WTC11 (cell line): ENCODE data around the gene TMEM30B. TPM values are rescaled to one million over a fixed set of nuclear protein-coding genes. Genes with fewer than 3 reads are reported as not detected.
A peak's percentile ranks its signal among the peaks of the same experiment; 100 is the strongest.

Experiments
- ATAC-seq: fragments of 200-7000 bp; cut with Tn5 transposase; 2 replicates; pipeline ENCODE4 v1.10.0; 2021; ENCODE audit warnings: mild to moderate bottlenecking, moderate library complexity
- CTCF ChIA-PET: fragments of 300-600 bp; sonication (Branson Sonifier 250); formaldehyde crosslinking; loops from one replicate; lab custom pipeline; 2021; ENCODE audit warnings: antibody characterized with exemption; lab: Charles Lee
- POLR2A ChIA-PET: fragments of 350-600 bp; sonication (Branson Sonifier 250); formaldehyde crosslinking; loops from one replicate; lab custom pipeline; 2021; ENCODE audit warnings: antibody characterized with exemption; lab: Charles Lee
- DNase-seq: peaks from one replicate; pipeline ENCODE4 v3.0.0; 2021; ENCODE audit warnings: low spot score
- H3K27ac Mint-ChIP-seq: 2 replicates; pipeline ENCODE4 v1.8.0; 2021; ENCODE audit warnings: mixed read lengths
- H3K27me3 Mint-ChIP-seq: 2 replicates; pipeline ENCODE4 v1.8.0; 2021; ENCODE audit warnings: low read depth, mild to moderate bottlenecking, moderate library complexity, mixed read lengths
- H3K36me3 Mint-ChIP-seq: 2 replicates; pipeline ENCODE4 v1.8.0; 2021; ENCODE audit warnings: mixed read lengths
- H3K4me1 Mint-ChIP-seq: 2 replicates; pipeline ENCODE4 v1.8.0; 2022; ENCODE audit warnings: mixed read lengths
- H3K4me3 Mint-ChIP-seq: 2 replicates; pipeline ENCODE4 v1.8.0; 2021; ENCODE audit warnings: mild to moderate bottlenecking, moderate library complexity, mixed read lengths
- H3K9me3 Mint-ChIP-seq: 2 replicates; pipeline ENCODE4 v1.8.0; 2021; ENCODE audit warnings: mixed read lengths
- CBFB ChIP-seq: sonication (generic); formaldehyde crosslinking; IDR thresholded peaks from 2 replicates; pipeline ENCODE4 v1.8.1; 2022; ENCODE audit warnings: mild to moderate bottlenecking, low read depth, missing genetic modification reagents
- E2F1 ChIP-seq: sonication (generic); formaldehyde crosslinking; IDR thresholded peaks from 2 replicates; pipeline ENCODE4 v1.8.0; 2022; ENCODE audit warnings: mild to moderate bottlenecking, missing genetic modification reagents
- E2F5 ChIP-seq: sonication (generic); formaldehyde crosslinking; IDR thresholded peaks from 2 replicates; pipeline ENCODE4 v1.8.1; 2022; ENCODE audit warnings: mild to moderate bottlenecking, moderate library complexity, missing genetic modification reagents
- ELF4 ChIP-seq: sonication (generic); formaldehyde crosslinking; IDR thresholded peaks from 2 replicates; pipeline ENCODE4 v1.8.1; 2022; ENCODE audit warnings: low read depth, mild to moderate bottlenecking, moderate library complexity, missing genetic modification reagents
- ETV6 ChIP-seq: sonication (generic); formaldehyde crosslinking; IDR thresholded peaks from 2 replicates; pipeline ENCODE4 v1.8.1; 2022; ENCODE audit warnings: mild to moderate bottlenecking, missing genetic modification reagents
- FOXP1 ChIP-seq: sonication (generic); formaldehyde crosslinking; IDR thresholded peaks from 2 replicates; pipeline ENCODE4 v1.8.0; 2022; ENCODE audit warnings: missing genetic modification reagents, mild to moderate bottlenecking, moderate library complexity, borderline replicate concordance
- FOXP4 ChIP-seq: sonication (generic); formaldehyde crosslinking; IDR thresholded peaks from 2 replicates; pipeline ENCODE4 v1.8.0; 2022; ENCODE audit warnings: mild to moderate bottlenecking, missing genetic modification reagents
- HMGA2 ChIP-seq: fragments of 250-450 bp; sonication (Bioruptor Pico); IDR thresholded peaks from 2 replicates; pipeline ENCODE4 v1.4.0; 2021; ENCODE audit warnings: mild to moderate bottlenecking, moderate library complexity
- HMGXB4 ChIP-seq: sonication (generic); formaldehyde crosslinking; IDR thresholded peaks from 2 replicates; pipeline ENCODE4 v1.8.1; 2023; ENCODE audit warnings: mild to moderate bottlenecking, moderate library complexity, missing genetic modification reagents
- KAT7 ChIP-seq: sonication (generic); formaldehyde crosslinking; IDR thresholded peaks from 2 replicates; pipeline ENCODE4 v1.8.1; 2023; ENCODE audit warnings: missing genetic modification reagents, mild to moderate bottlenecking, borderline replicate concordance
- NFYB ChIP-seq: sonication (generic); formaldehyde crosslinking; conservative IDR thresholded peaks from 2 replicates; pipeline ENCODE4 v1.8.0; 2022; ENCODE audit warnings: low read depth, missing genetic modification reagents
- SMAD4 ChIP-seq: sonication (generic); formaldehyde crosslinking; IDR thresholded peaks from 2 replicates; pipeline ENCODE4 v1.8.0; 2022; ENCODE audit warnings: mild to moderate bottlenecking, missing genetic modification reagents
- SP1 ChIP-seq: sonication (generic); formaldehyde crosslinking; conservative IDR thresholded peaks from 2 replicates; pipeline ENCODE4 v1.8.1; 2022; ENCODE audit warnings: missing genetic modification reagents
- TEAD4 ChIP-seq: sonication (generic); formaldehyde crosslinking; IDR thresholded peaks from 2 replicates; pipeline ENCODE4 v1.8.0; 2022; ENCODE audit warnings: mild to moderate bottlenecking, missing genetic modification reagents
- TP53 ChIP-seq: sonication (generic); formaldehyde crosslinking; IDR thresholded peaks from 2 replicates; pipeline ENCODE4 v1.8.1; 2023; ENCODE audit warnings: mild to moderate bottlenecking, missing genetic modification reagents
- ZBTB21 ChIP-seq: sonication (generic); formaldehyde crosslinking; IDR thresholded peaks from 2 replicates; pipeline ENCODE4 v1.8.1; 2023; ENCODE audit warnings: mild to moderate bottlenecking, missing genetic modification reagents, borderline replicate concordance
- ZNF138 ChIP-seq: sonication (generic); formaldehyde crosslinking; conservative IDR thresholded peaks from 2 replicates; pipeline ENCODE4 v1.8.1; 2022; ENCODE audit warnings: mild to moderate bottlenecking, moderate library complexity, missing genetic modification reagents
- ZNF423 ChIP-seq: fragments of 250-450 bp; sonication (Bioruptor Pico); IDR thresholded peaks from 2 replicates; pipeline ENCODE4 v2.1.2; 2022; ENCODE audit warnings: mild to moderate bottlenecking, moderate library complexity
- total RNA-seq: library from RNA; stranded (reverse); gene quantifications from 3 replicates; pipeline ENCODE4 v1.2.3, GENCODE V29; 2021
- TF ChIP-seq, protein P1 (sequence below): sonication (generic); formaldehyde crosslinking; IDR thresholded peaks from 2 replicates; pipeline ENCODE4 v1.8.0; 2023; ENCODE audit warnings: missing genetic modification reagents
- TF ChIP-seq, protein P2 (sequence below): sonication (generic); formaldehyde crosslinking; IDR thresholded peaks from 2 replicates; pipeline ENCODE4 v1.8.1; 2023; ENCODE audit warnings: mild to moderate bottlenecking, missing genetic modification reagents
- TF ChIP-seq, protein P3 (sequence below): sonication (generic); formaldehyde crosslinking; conservative IDR thresholded peaks from 2 replicates; pipeline ENCODE4 v1.8.1; 2022; ENCODE audit warnings: mild to moderate bottlenecking, missing genetic modification reagents
- TF ChIP-seq, protein P4 (sequence below): fragments of 250-450 bp; sonication (Bioruptor Pico); conservative IDR thresholded peaks from 2 replicates; pipeline ENCODE4 v1.9.0; 2021; ENCODE audit warnings: mild to moderate bottlenecking

Gene TMEM30B
- total RNA-seq, 1 experiment from 2014 or later, result 17.8 TPM

- TF ChIP-seq, protein P1, sequence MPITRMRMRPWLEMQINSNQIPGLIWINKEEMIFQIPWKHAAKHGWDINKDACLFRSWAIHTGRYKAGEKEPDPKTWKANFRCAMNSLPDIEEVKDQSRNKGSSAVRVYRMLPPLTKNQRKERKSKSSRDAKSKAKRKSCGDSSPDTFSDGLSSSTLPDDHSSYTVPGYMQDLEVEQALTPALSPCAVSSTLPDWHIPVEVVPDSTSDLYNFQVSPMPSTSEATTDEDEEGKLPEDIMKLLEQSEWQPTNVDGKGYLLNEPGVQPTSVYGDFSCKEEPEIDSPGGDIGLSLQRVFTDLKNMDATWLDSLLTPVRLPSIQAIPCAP, result no peak
- TF ChIP-seq TP53 (CRISPR knock-in tag), result no peak
- TF ChIP-seq FOXP4, result no peak
- TF ChIP-seq, protein P2, sequence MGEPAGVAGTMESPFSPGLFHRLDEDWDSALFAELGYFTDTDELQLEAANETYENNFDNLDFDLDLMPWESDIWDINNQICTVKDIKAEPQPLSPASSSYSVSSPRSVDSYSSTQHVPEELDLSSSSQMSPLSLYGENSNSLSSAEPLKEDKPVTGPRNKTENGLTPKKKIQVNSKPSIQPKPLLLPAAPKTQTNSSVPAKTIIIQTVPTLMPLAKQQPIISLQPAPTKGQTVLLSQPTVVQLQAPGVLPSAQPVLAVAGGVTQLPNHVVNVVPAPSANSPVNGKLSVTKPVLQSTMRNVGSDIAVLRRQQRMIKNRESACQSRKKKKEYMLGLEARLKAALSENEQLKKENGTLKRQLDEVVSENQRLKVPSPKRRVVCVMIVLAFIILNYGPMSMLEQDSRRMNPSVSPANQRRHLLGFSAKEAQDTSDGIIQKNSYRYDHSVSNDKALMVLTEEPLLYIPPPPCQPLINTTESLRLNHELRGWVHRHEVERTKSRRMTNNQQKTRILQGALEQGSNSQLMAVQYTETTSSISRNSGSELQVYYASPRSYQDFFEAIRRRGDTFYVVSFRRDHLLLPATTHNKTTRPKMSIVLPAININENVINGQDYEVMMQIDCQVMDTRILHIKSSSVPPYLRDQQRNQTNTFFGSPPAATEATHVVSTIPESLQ (CRISPR knock-in tag), result no peak
- TF ChIP-seq HMGA2 (CRISPR knock-in tag), result no peak
- TF ChIP-seq ZNF138 (CRISPR knock-in tag), result no peak
- peak; percentile 27; the same call in 1 of the 2 replicates for TF ChIP-seq ZNF423
- TF ChIP-seq SMAD4 (CRISPR knock-in tag), result no peak
- TF ChIP-seq E2F1, result no peak
- TF ChIP-seq HMGXB4, result peak; percentile 14; the same call in 1 of the 2 replicates
- TF ChIP-seq, all 79 proteins: peak for 3
Observed at GRCh38 chr14:61322011-61322798, 41.1 kb upstream of the TMEM30B start (continued).

DNA sequence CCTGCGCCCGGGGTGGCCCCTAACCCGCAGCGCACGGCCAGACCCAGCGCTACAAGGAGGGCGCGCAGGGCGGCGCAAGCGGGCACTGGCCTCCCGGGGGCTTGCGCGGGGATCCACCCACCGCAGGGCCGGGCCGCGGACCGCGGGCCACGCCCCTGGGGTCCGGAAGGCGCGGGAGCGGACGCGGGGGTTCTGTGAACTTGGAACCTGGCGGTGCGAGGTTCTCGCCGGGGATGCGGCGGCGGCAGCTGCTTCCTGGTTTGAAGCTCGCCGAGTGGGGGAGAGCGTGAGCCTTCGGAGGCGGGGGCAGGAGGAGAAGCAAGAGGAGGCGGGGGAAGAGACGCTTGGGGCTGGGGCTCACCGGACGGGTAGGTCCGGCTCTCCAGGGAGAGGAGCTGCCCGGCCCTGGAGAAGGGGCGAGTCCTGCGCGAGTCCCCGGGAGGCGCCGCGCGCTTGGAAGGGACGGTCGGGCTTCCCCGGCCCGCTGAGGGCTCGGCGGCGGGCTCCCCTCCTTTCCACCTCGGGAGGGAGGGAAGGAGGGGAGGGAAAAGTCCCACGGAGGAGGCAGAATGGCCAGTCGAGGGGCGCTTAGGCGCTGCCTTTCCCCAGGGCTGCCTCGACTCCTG lies 40.4 kb upstream of the TMEM30B start, which contains the start of gene PRKCH:
TSS of gene PRKCH (plus strand) at position 195 of the 626 bp plus-strand sequence. CDS start 523 bp downstream, outside the sequence.
- Mint-ChIP-seq H3K4me3 (peak within 1 kb of the TSS; percentile 80), H3K4me1 (peaks cover 11% of the 10 kb centered on the region), H3K9me3 (peaks cover 18% of the 10 kb centered on the region), H3K36me3 (peaks cover 18% of the 10 kb centered on the region), H3K27me3 (peaks cover 33% of the 10 kb centered on the region), H3K27ac (no peak within 1 kb of the TSS)
- POLR2A ChIA-PET, result no interaction called here
- ATAC-seq (peak; percentile 85), DNase-seq (peak; percentile 73)
- CTCF ChIA-PET, result interaction anchor here (0.7 to 1.1 kb wide), 5 partner anchors 9 to 117 kb away, joined by 3 read pairs; no protein-coding TSS in a partner anchor
- TF ChIP-seq, protein P3, sequence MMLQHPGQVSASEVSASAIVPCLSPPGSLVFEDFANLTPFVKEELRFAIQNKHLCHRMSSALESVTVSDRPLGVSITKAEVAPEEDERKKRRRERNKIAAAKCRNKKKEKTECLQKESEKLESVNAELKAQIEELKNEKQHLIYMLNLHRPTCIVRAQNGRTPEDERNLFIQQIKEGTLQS (CRISPR knock-in tag), result no peak
- peak; percentile 94 for TF ChIP-seq ZNF423
- no peak for TF ChIP-seq ELF4 (CRISPR knock-in tag)
- TF ChIP-seq ETV6 (CRISPR knock-in tag), result peak; percentile 35; the same call in 1 of the 2 replicates
- 0 out of 2 replicates have a peak, but pooled peaks have one; percentile 12 for TF ChIP-seq NFYB (CRISPR knock-in tag)
- TF ChIP-seq KAT7 (CRISPR knock-in tag), result 0 out of 2 replicates have a peak, but pooled peaks have one; percentile 80
- 0 out of 2 replicates have a peak, but pooled peaks have one; percentile 42 for TF ChIP-seq E2F5 (CRISPR knock-in tag)
- TF ChIP-seq CBFB (CRISPR knock-in tag), result 0 out of 2 replicates have a peak, but pooled peaks have one; percentile 39
- peak; percentile 50; the same call in 1 of the 2 replicates for TF ChIP-seq FOXP1 (CRISPR knock-in tag)
- TF ChIP-seq, protein P4, sequence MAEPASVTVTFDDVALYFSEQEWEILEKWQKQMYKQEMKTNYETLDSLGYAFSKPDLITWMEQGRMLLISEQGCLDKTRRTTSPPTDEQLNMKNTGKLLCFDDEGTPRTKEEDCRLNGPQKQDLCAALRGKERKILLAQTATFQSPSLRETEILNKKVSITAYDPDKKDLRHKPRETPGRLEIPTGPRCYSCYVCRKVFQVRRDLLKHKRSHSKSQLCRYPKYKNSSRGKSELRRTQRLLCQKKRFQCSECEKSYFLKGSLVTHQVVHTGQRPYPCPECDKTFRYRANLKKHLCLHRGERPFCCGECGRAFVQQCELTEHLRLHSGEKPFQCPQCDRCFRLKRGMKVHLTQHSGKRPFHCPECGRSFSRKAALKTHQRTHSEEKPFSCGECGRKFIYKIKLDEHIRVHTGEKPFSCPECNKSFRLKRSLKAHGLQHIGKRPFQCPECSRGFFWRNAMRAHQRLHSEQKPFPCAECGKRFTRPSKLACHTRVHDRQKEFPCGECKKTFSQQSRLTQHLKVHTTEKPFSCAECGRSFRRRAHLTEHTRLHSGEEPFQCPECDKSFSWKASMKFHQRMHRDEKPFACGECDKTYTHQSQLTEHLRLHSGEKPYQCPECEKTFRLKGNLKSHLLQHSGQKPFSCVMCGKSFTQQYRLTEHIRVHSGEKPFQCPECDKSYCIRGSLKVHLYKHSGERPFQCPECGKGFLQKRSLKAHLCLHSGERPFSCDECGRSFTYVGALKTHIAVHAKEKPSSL (CRISPR knock-in tag), result no peak
- TF ChIP-seq TEAD4 (CRISPR knock-in tag), result no peak
- TF ChIP-seq SP1 (CRISPR knock-in tag), result 0 out of 2 replicates have a peak, but pooled peaks have one; percentile 55
- TF ChIP-seq ZBTB21, result 0 out of 2 replicates have a peak, but pooled peaks have one; percentile 24
